ENCODE measurements around the gene SYCP3. TPM values are rescaled to one million over a fixed set of nuclear protein-coding genes. Genes with fewer than 3 reads are reported as not detected.

Gene SYCP3
- total and polyA plus RNA-seq, 2 experiments from 2014 or later = 0.07 to 1.2 TPM

GRCh38 chr12:101680647-101681046 lies 58.6 kb downstream of the SYCP3 start:
- Histone ChIP-seq H3K4me2 (no peak overlapping the region), H3K79me2 (no peaks in the 10 kb centered on the region), H3K36me3 (replicated peaks; ENCODE audit: insufficient read depth, low read depth) (no peaks in the 10 kb centered on the region), H2AFZ (no peak overlapping the region), H3K4me1 (ENCODE audit: insufficient read depth) (no peaks in the 10 kb centered on the region), H3K9me3 (ENCODE audit: low read depth) (no peaks in the 10 kb centered on the region), H3K27ac (no peak overlapping the region), H3K9me2 (replicated peaks; ENCODE audit: insufficient read depth) (no peaks in the 10 kb centered on the region), H3K27me3 (no peaks in the 10 kb centered on the region), H3K4me3 (no peak overlapping the region), H4K20me1 (ENCODE audit: insufficient read depth, poor library complexity, severe bottlenecking) (no peaks in the 10 kb centered on the region)
- TF ChIP-seq EZH2phosphoT487 (IDR thresholded peaks at IDR 0.05; ENCODE audit: low read depth, severe bottlenecking, unreplicated experiment) (no peak), EZH2 (IDR thresholded peaks at IDR 0.05; ENCODE audit: borderline replicate concordance) (no peak), CTCF (IDR thresholded peaks at IDR 0.05; ENCODE audit: poor library complexity) (no peak)
- DNase-seq (ENCODE audit: low spot score) = no peak

- 88% methylated on average over 3 of the region's 3 CpGs for WGBS (ENCODE audit: low lambda C conversion rate, missing lambda C conversion rate)
- DNase-seq (ENCODE audit: low spot score) = no peak
- H3K9me2 ChIP-seq (replicated peaks; ENCODE audit: insufficient read depth) = no peaks in the 10 kb centered on the region
- H4K20me1 ChIP-seq (ENCODE audit: insufficient read depth, poor library complexity, severe bottlenecking) = no peaks in the 10 kb centered on the region
- no peaks in the 10 kb centered on the region for H3K27me3 ChIP-seq
- no peaks in the 10 kb centered on the region for H3K36me3 ChIP-seq (replicated peaks; ENCODE audit: insufficient read depth, low read depth)
- TF ChIP-seq EZH2phosphoT487 (IDR thresholded peaks at IDR 0.05; ENCODE audit: low read depth, severe bottlenecking, unreplicated experiment) = no peak
- TF ChIP-seq EZH2 (IDR thresholded peaks at IDR 0.05; ENCODE audit: borderline replicate concordance) = no peak
- TF ChIP-seq CTCF (IDR thresholded peaks at IDR 0.05; ENCODE audit: poor library complexity) = no peak
- H2AFZ ChIP-seq = no peak overlapping the region
- no peak overlapping the region for H3K27ac ChIP-seq
- H3K4me2 ChIP-seq = no peak overlapping the region
- H3K4me1 ChIP-seq (ENCODE audit: insufficient read depth) = no peaks in the 10 kb centered on the region
- H3K79me2 ChIP-seq = no peaks in the 10 kb centered on the region
- no peaks in the 10 kb centered on the region for H3K9me3 ChIP-seq (ENCODE audit: low read depth)
- H3K4me3 ChIP-seq = no peak overlapping the region
Measured at GRCh38 chr12:101680240-101680639, 59.0 kb downstream of the SYCP3 start.

Small RNA genes lying within 50 kb of the gene (small RNA-seq; reads per million reads assigned to genes)
- gene RNA5SP368 = not detected
- not detected for gene RNU6-101P
- gene RNY1P16 = not detected

Other genes starting within 250 kb of the SYCP3 start
- 3.2 and 3.4 TPM in 2 replicates for gene MYBPC1, start 144.5 kb downstream of the SYCP3 start, total RNA-seq
- gene MYBPC1, start 144.5 kb downstream of the SYCP3 start, polyA plus RNA-seq = 1.1 and 1.7 TPM in 2 replicates
- gene CHPT1, start 41.8 kb downstream of the SYCP3 start, total RNA-seq = 92.3 and 100 TPM in 2 replicates
- gene CHPT1, start 41.8 kb downstream of the SYCP3 start, polyA plus RNA-seq = 95.1 and 127 TPM in 2 replicates
- gene GNPTAB, start 91.5 kb upstream of the SYCP3 start, total RNA-seq = 21.6 and 24.4 TPM in 2 replicates
- 12.0 and 13.8 TPM in 2 replicates for gene GNPTAB, start 91.5 kb upstream of the SYCP3 start, polyA plus RNA-seq
- gene DRAM1, start 138.1 kb upstream of the SYCP3 start, total RNA-seq = 24.0 and 26.0 TPM in 2 replicates
- gene DRAM1, start 138.1 kb upstream of the SYCP3 start, polyA plus RNA-seq = 27.2 and 28.2 TPM in 2 replicates

Data from hepatocyte (in vitro differentiated cells).